Liver (tissue), 9 donors: ENCODE measurements around the gene PLEKHN1. TPM values are rescaled to one million over a fixed set of nuclear protein-coding genes. Genes with fewer than 3 reads are reported as not detected.

ENCODE experiments used
- DNase-seq: peaks from one replicate; pipeline ENCODE4 v3.0.0-alpha.2; 2017; ENCODE audit warnings: low spot score
- H3K27ac ChIP-seq, 2 donors: one replicate each; pipeline ENCODE4 v1.7.0; 2013; ENCODE audit warnings: inconsistent platforms in 2 of 2, low read length in 2 of 2, control low read depth in 1 of 2, low read depth in 1 of 2, mild to moderate bottlenecking in 1 of 2
- H3K27me3 ChIP-seq, 4 donors: one replicate each; pipeline versions ENCODE4 v1.6.1 to v1.7.0; 2013; ENCODE audit warnings: low read length in 3 of 4, inconsistent platforms in 1 of 4, mild to moderate bottlenecking in 1 of 4, moderate library complexity in 1 of 4; ENCODE audit not compliant: control insufficient read depth in 4 of 4, insufficient read depth in 4 of 4
- H3K36me3 ChIP-seq, 4 donors: one replicate each; pipeline versions ENCODE4 v1.6.1 to v1.7.0; 2013; ENCODE audit warnings: low read length in 3 of 4, mild to moderate bottlenecking in 3 of 4, low read depth in 1 of 4, moderate library complexity in 1 of 4; ENCODE audit not compliant: control insufficient read depth in 4 of 4, insufficient read depth in 3 of 4
- H3K4me1 ChIP-seq, 4 donors: one replicate each; pipeline versions ENCODE4 v1.6.1 to v1.7.0; 2013; ENCODE audit warnings: low read length in 3 of 4, mild to moderate bottlenecking in 3 of 4, moderate library complexity in 1 of 4; ENCODE audit not compliant: control insufficient read depth in 4 of 4, insufficient read depth in 4 of 4
- H3K4me3 ChIP-seq, 3 donors: one replicate each; pipeline versions ENCODE4 v1.6.1 to v1.7.0; 2013; ENCODE audit warnings: low read length in 3 of 3, control low read depth in 1 of 3, low read depth in 1 of 3, mild to moderate bottlenecking in 1 of 3
- H3K9ac ChIP-seq, 2 donors: one replicate each; pipeline ENCODE4 v1.7.0; 2013; ENCODE audit warnings: low read length in 2 of 2, mild to moderate bottlenecking in 2 of 2, moderate library complexity in 2 of 2, control low read depth in 1 of 2, low read depth in 1 of 2
- H3K9me3 ChIP-seq, 4 donors: one replicate each; pipeline versions ENCODE4 v1.6.1 to v1.7.0; 2013; ENCODE audit warnings: low read length in 3 of 4; ENCODE audit not compliant: control insufficient read depth in 4 of 4
- EGR1 ChIP-seq, 2 donors: IDR thresholded peaks; 2 replicates each; pipeline ENCODE4 v1.6.1; 2016 to 2018; ENCODE audit warnings: antibody characterized with exemption in 2 of 2, low read depth in 2 of 2
- FOXA1 ChIP-seq: IDR thresholded peaks from 2 replicates; pipeline ENCODE4 v1.6.1; 2016; ENCODE audit warnings: antibody characterized with exemption
- GABPA ChIP-seq, 2 donors: IDR thresholded peaks in 1 of 2; conservative IDR thresholded peaks in 1 of 2; 2 replicates each; pipeline ENCODE4 v1.6.1; 2016; ENCODE audit warnings: antibody characterized with exemption in 2 of 2, mild to moderate bottlenecking in 1 of 2, moderate library complexity in 1 of 2
- HNF4A ChIP-seq, 2 donors: conservative IDR thresholded peaks; 2 replicates each; pipeline ENCODE4 v1.6.1; 2016; ENCODE audit warnings: antibody characterized with exemption in 2 of 2, mild to moderate bottlenecking in 2 of 2
- HNF4G ChIP-seq: IDR thresholded peaks from 2 replicates; pipeline ENCODE4 v1.6.1; 2016; ENCODE audit warnings: antibody characterized with exemption
- RAD21 ChIP-seq, 2 donors: IDR thresholded peaks; 2 replicates each; pipeline ENCODE4 v1.6.1; 2016; ENCODE audit warnings: antibody characterized with exemption in 2 of 2, mild to moderate bottlenecking in 2 of 2
- RXRA ChIP-seq, 2 donors: IDR thresholded peaks; 2 replicates each; pipeline ENCODE4 v1.6.1; 2017 to 2018; ENCODE audit warnings: antibody characterized with exemption in 2 of 2, mild to moderate bottlenecking in 1 of 2
- SP1 ChIP-seq: IDR thresholded peaks from 2 replicates; pipeline ENCODE4 v1.6.1; 2018; ENCODE audit warnings: antibody characterized with exemption, mild to moderate bottlenecking
- TAF1 ChIP-seq: conservative IDR thresholded peaks from 2 replicates; pipeline ENCODE4 v1.6.1; 2016; ENCODE audit warnings: antibody characterized with exemption, mild to moderate bottlenecking
- YY1 ChIP-seq: IDR thresholded peaks from 2 replicates; pipeline ENCODE4 v1.6.1; 2016; ENCODE audit warnings: antibody characterized with exemption, mild to moderate bottlenecking
- WGBS: extraction: QIAGEN DNeasy Blood & Tissue Kit; methylation state at CpG from one replicate; pipeline ENCODE4 v1.1.7; 2013; 5-methylcytosine and 5-hydroxymethylcytosine counted together
- polyA plus RNA-seq, 2 donors: library from polyadenylated mRNA; stranded (reverse) in 1 of 2; unstranded in 1 of 2; fragments of 200-250 nt in 1 of 2; fragments of >200 nt in 1 of 2; fragmentation: Nextera tagmentation in 1 of 2; extraction: Ambion mirVana in 1 of 2; gene quantifications; one replicate each; pipeline versions ENCODE4 v1.2.1 to v1.2.3, GENCODE V29; 2013 to 2015
- total RNA-seq, 2 donors: library from RNA; depleted of rRNA; stranded (reverse); fragments of >200 nt; gene quantifications; one replicate each; pipeline ENCODE4 v1.2.3, GENCODE V29; 2014
- TF ChIP-seq, protein P1 (sequence below): fragments of 150-350 bp; IDR thresholded peaks from 2 replicates; pipeline ENCODE4 v1.5.1; 2017; ENCODE audit warnings: improper control_type of control experiment, low read depth, low read length; ENCODE audit not compliant: missing input control
- TF ChIP-seq, protein P2 (sequence below): IDR thresholded peaks from 2 replicates; pipeline ENCODE4 v1.6.1; 2016; ENCODE audit warnings: antibody characterized with exemption
- TF ChIP-seq, protein P3 (sequence below): IDR thresholded peaks from 2 replicates; pipeline ENCODE4 v1.6.1; 2016; ENCODE audit warnings: antibody characterized with exemption
- TF ChIP-seq, protein P4 (sequence below): IDR thresholded peaks from 2 replicates; pipeline ENCODE4 v1.6.1; 2016; ENCODE audit warnings: antibody characterized with exemption
- TF ChIP-seq, protein P5 (sequence below): IDR thresholded peaks from 2 replicates; pipeline ENCODE4 v1.6.1; 2016; ENCODE audit warnings: antibody characterized with exemption, mild to moderate bottlenecking
- donor health status: healthy.
- donor health status: healthy.
- donor health status: healthy.
- donor health status: healthy.
- donor health status: healthy.

The PLEKHN1 gene
- total and polyA plus RNA-seq, 4 donors: 0.17 to 0.18 TPM; not detected in 2

DNA sequence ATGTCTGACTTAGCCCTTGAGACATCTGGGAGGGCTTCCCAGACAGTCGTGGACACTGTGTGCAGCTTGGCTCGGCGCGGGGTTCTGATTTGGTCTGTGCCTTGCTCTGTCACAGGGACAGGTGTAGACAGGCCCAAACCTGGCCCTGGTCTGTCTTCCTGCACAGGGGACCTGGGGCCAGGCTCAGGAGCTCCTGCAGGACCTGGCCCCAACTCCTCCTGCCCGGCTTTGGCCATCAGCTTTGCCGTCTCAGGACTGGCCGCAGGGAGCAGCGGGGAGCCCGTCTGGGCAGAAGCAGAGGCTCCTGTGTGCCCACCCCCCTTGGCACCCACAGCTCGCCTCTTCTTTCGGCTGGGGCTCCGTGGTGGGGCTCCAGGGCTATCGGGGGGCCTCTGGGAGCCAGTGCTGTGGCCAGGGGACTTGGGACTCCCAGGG, 13.9 kb downstream of the PLEKHN1 start:
- Histone ChIP-seq H3K36me3 (no peaks in the 10 kb centered on the region), H3K27me3 (peaks cover 0 to 4% (median 2%) of the 10 kb centered on the region in 4 donors), H3K4me1 (peaks cover 0 to 6% (median 2%) of the 10 kb centered on the region in 4 donors), H3K4me3 (no peak overlapping the region), H3K9ac (no peak overlapping the region), H3K27ac (no peak overlapping the region), H3K9me3 (no peaks in the 10 kb centered on the region)
- TF ChIP-seq, protein P1, sequence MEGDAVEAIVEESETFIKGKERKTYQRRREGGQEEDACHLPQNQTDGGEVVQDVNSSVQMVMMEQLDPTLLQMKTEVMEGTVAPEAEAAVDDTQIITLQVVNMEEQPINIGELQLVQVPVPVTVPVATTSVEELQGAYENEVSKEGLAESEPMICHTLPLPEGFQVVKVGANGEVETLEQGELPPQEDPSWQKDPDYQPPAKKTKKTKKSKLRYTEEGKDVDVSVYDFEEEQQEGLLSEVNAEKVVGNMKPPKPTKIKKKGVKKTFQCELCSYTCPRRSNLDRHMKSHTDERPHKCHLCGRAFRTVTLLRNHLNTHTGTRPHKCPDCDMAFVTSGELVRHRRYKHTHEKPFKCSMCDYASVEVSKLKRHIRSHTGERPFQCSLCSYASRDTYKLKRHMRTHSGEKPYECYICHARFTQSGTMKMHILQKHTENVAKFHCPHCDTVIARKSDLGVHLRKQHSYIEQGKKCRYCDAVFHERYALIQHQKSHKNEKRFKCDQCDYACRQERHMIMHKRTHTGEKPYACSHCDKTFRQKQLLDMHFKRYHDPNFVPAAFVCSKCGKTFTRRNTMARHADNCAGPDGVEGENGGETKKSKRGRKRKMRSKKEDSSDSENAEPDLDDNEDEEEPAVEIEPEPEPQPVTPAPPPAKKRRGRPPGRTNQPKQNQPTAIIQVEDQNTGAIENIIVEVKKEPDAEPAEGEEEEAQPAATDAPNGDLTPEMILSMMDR: no peak
- TF ChIP-seq, protein P2, sequence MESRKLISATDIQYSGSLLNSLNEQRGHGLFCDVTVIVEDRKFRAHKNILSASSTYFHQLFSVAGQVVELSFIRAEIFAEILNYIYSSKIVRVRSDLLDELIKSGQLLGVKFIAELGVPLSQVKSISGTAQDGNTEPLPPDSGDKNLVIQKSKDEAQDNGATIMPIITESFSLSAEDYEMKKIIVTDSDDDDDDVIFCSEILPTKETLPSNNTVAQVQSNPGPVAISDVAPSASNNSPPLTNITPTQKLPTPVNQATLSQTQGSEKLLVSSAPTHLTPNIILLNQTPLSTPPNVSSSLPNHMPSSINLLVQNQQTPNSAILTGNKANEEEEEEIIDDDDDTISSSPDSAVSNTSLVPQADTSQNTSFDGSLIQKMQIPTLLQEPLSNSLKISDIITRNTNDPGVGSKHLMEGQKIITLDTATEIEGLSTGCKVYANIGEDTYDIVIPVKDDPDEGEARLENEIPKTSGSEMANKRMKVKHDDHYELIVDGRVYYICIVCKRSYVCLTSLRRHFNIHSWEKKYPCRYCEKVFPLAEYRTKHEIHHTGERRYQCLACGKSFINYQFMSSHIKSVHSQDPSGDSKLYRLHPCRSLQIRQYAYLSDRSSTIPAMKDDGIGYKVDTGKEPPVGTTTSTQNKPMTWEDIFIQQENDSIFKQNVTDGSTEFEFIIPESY: no peak
- TF ChIP-seq, protein P3, sequence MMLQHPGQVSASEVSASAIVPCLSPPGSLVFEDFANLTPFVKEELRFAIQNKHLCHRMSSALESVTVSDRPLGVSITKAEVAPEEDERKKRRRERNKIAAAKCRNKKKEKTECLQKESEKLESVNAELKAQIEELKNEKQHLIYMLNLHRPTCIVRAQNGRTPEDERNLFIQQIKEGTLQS: no peak
- TF ChIP-seq RAD21 (IDR thresholded peaks at IDR 0.05) (no peak), SP1 (no peak), YY1 (no peak), RXRA (IDR thresholded peaks at IDR 0.05) (no peak), TAF1 (no peak), EGR1 (IDR thresholded peaks at IDR 0.05; ENCODE audit: low read depth in 2 of 2) (no peak), HNF4A (conservative IDR thresholded peaks at IDR 0.05) (no peak), FOXA1 (no peak), GABPA (IDR thresholded peaks at IDR 0.05 in 1 of 2, conservative IDR thresholded peaks at IDR 0.05 in 1 of 2) (no peak), HNF4G (no peak)
- TF ChIP-seq, protein P4, sequence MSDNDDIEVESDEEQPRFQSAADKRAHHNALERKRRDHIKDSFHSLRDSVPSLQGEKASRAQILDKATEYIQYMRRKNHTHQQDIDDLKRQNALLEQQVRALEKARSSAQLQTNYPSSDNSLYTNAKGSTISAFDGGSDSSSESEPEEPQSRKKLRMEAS: no peak
- TF ChIP-seq, protein P5, sequence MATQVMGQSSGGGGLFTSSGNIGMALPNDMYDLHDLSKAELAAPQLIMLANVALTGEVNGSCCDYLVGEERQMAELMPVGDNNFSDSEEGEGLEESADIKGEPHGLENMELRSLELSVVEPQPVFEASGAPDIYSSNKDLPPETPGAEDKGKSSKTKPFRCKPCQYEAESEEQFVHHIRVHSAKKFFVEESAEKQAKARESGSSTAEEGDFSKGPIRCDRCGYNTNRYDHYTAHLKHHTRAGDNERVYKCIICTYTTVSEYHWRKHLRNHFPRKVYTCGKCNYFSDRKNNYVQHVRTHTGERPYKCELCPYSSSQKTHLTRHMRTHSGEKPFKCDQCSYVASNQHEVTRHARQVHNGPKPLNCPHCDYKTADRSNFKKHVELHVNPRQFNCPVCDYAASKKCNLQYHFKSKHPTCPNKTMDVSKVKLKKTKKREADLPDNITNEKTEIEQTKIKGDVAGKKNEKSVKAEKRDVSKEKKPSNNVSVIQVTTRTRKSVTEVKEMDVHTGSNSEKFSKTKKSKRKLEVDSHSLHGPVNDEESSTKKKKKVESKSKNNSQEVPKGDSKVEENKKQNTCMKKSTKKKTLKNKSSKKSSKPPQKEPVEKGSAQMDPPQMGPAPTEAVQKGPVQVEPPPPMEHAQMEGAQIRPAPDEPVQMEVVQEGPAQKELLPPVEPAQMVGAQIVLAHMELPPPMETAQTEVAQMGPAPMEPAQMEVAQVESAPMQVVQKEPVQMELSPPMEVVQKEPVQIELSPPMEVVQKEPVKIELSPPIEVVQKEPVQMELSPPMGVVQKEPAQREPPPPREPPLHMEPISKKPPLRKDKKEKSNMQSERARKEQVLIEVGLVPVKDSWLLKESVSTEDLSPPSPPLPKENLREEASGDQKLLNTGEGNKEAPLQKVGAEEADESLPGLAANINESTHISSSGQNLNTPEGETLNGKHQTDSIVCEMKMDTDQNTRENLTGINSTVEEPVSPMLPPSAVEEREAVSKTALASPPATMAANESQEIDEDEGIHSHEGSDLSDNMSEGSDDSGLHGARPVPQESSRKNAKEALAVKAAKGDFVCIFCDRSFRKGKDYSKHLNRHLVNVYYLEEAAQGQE: no peak
- WGBS: 82% methylated on average over 13 of the region's 13 CpGs
- DNase-seq: no peak
